Lung (tissue), 12 donors: ENCODE data around the gene ADGRV1. TPM values are rescaled to one million over a fixed set of nuclear protein-coding genes. Genes with fewer than 3 reads are reported as not detected.

Experiments used
- ATAC-seq: fragments of 200-7000 bp; cut with Tn5 transposase; one replicate; pipeline ENCODE4 v1.9.1; 2020; ENCODE audit warnings: moderate number of reproducible peaks; ENCODE audit not compliant: insufficient read depth, low FRiP score
- DNase-seq, 3 donors: peaks; one replicate each; pipeline ENCODE4 v3.0.0-alpha.2; 2013 to 2017
- H3K27ac ChIP-seq, 2 donors: one replicate each; pipeline ENCODE4 v1.5.1; 2013; ENCODE audit warnings: mild to moderate bottlenecking in 2 of 2, moderate library complexity in 2 of 2, control low read depth in 1 of 2, inconsistent platforms in 1 of 2, low read depth in 1 of 2, low read length in 1 of 2
- H3K27me3 ChIP-seq, 3 donors: one replicate each; pipeline ENCODE4 v1.5.1; 2013; ENCODE audit warnings: low read length in 2 of 3; ENCODE audit not compliant: control insufficient read depth in 3 of 3, insufficient read depth in 3 of 3
- H3K36me3 ChIP-seq, 4 donors: one replicate each; pipeline ENCODE4 v1.5.1; 2013; ENCODE audit warnings: low read length in 4 of 4, mild to moderate bottlenecking in 1 of 4, moderate library complexity in 1 of 4; ENCODE audit not compliant: control insufficient read depth in 4 of 4, insufficient read depth in 4 of 4
- H3K4me1 ChIP-seq, 5 donors: one replicate each; pipeline ENCODE4 v1.5.1; 2013; ENCODE audit warnings: low read length in 5 of 5, mild to moderate bottlenecking in 2 of 5, moderate library complexity in 1 of 5; ENCODE audit not compliant: control insufficient read depth in 5 of 5, insufficient read depth in 5 of 5
- H3K4me3 ChIP-seq: one replicate; pipeline ENCODE4 v1.5.1; 2013; ENCODE audit warnings: mild to moderate bottlenecking, control low read depth, moderate library complexity
- H3K9ac ChIP-seq, 2 donors: one replicate each; pipeline ENCODE4 v1.5.1; 2013; ENCODE audit warnings: low read length in 2 of 2, control low read depth in 1 of 2; ENCODE audit not compliant: insufficient read depth in 1 of 2
- H3K9me3 ChIP-seq, 4 donors: one replicate each; pipeline ENCODE4 v1.5.1; 2013; ENCODE audit warnings: low read length in 3 of 4, mild to moderate bottlenecking in 1 of 4, moderate library complexity in 1 of 4; ENCODE audit not compliant: control insufficient read depth in 4 of 4, insufficient read depth in 3 of 4
- CTCF ChIP-seq: IDR thresholded peaks from 2 replicates; pipeline ENCODE4 v1.5.1; 2012; ENCODE audit warnings: mild to moderate bottlenecking; ENCODE audit errors: control extremely low read depth, extremely low read depth
- whole genome bisulfite sequencing, 2 donors: extraction: QIAGEN DNeasy Blood & Tissue Kit; methylation state at CpG; one replicate each; pipeline ENCODE4 v1.1.7; 2013; 5-methylcytosine and 5-hydroxymethylcytosine counted together
- polyA plus RNA-seq, 2 donors: library from polyadenylated mRNA; stranded (reverse); fragments of 200-250 nt; gene quantifications; one replicate each; pipeline ENCODE4 v1.2.1, GENCODE V29; 2013
- total RNA-seq, 2 donors: library from RNA; depleted of rRNA in 1 of 2; stranded (reverse); fragments of >200 nt in 1 of 2; gene quantifications; one replicate each; pipeline ENCODE4 v1.2.1, GENCODE V29; 2014 to 2021
- donor health status: control.
- donor health status: control.
- donor health status: Bipolar disorder and iron deficiency.
- donor health status: healthy.
- donor health status: DM: yes; HTN: yes; CAD: no.

Gene ADGRV1
- total and polyA plus RNA-seq, 4 donors = 3.6 to 66.2 (median 28.2) TPM

- H3K4me3 ChIP-seq = no peak overlapping the region
- no peaks in the 10 kb centered on the region for H3K9me3 ChIP-seq
- H3K27ac ChIP-seq = no peak overlapping the region
- TF ChIP-seq CTCF = no peak
- ATAC-seq = no peak
- no peaks in the 10 kb centered on the region for H3K36me3 ChIP-seq
- no peak overlapping the region for H3K9ac ChIP-seq
- peaks cover 0 to 14% (median 2%) of the 10 kb centered on the region in 5 donors for H3K4me1 ChIP-seq
- H3K27me3 ChIP-seq = no peaks in the 10 kb centered on the region
- 84 to 89% methylated on average over 3 of the region's 3 CpGs for WGBS, 2 donors
- DNase-seq = no peak
These were observed 559.8 kb downstream of the ADGRV1 start for GRCh38 chr5:91118354-91118753.

- Histone ChIP-seq H3K27me3 (no peaks in the 10 kb centered on the region), H3K4me3 (no peak overlapping the region), H3K27ac (no peak overlapping the region), H3K9me3 (no peaks in the 10 kb centered on the region), H3K9ac (no peak overlapping the region), H3K4me1 (peaks cover 0 to 14% (median 2%) of the 10 kb centered on the region in 5 donors), H3K36me3 (no peaks in the 10 kb centered on the region)
- TF ChIP-seq CTCF = no peak
- ATAC-seq = no peak
- DNase-seq = no peak
These were observed 560.2 kb downstream of the ADGRV1 start for GRCh38 chr5:91118796-91119195.

- Histone ChIP-seq H3K4me1 (peaks cover 0 to 14% (median 2%) of the 10 kb centered on the region in 5 donors), H3K36me3 (no peaks in the 10 kb centered on the region), H3K27ac (no peak overlapping the region), H3K9me3 (no peaks in the 10 kb centered on the region), H3K9ac (no peak overlapping the region), H3K4me3 (no peak overlapping the region), H3K27me3 (no peaks in the 10 kb centered on the region)
- DNase-seq = no peak
- no peak for TF ChIP-seq CTCF
- ATAC-seq = no peak
- WGBS, 2 donors = 85 to 86% methylated on average over 4 of the region's 4 CpGs
These were observed 560.6 kb downstream of the ADGRV1 start for GRCh38 chr5:91119217-91119616.
